ENCODE data around the gene TRIM54.

DNA sequence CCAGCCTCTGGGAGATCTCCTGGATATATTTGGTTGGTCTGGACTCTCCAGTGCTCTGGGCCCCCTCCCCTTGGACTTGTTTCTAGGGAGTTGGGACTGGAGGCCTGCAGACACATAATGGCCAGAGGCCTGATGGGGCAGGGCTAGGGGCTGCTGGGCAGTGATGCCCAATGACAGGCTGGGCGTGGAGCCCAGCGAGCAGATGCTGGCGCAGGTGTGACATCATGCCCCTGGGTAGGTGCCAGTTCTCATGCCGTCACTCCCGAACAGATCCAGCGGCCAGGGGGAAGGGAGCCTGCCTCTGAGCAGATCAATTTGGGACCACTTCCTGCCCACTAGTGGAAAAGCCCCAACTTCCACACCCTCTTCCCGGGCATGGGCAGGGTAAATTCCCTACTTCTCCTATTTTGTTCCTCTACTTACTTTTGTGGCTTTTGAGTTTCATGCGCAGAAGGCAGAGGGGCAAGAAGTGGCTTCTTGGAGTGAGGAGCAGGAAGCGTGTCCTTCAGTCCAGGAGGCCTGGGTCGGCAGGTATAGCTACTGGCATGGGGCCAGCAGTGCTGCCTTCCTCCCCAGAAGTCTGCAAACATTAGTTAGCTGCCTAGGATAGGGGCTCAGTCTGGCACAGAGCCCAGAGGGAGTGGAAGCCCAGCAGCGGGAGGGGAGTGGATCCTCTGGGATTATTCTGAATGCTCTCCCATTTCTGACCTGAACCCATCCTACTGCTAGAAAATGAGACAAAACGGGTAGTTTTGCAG is 34.6 kb downstream of the TRIM54 start:
- TF ChIP-seq, protein P1, sequence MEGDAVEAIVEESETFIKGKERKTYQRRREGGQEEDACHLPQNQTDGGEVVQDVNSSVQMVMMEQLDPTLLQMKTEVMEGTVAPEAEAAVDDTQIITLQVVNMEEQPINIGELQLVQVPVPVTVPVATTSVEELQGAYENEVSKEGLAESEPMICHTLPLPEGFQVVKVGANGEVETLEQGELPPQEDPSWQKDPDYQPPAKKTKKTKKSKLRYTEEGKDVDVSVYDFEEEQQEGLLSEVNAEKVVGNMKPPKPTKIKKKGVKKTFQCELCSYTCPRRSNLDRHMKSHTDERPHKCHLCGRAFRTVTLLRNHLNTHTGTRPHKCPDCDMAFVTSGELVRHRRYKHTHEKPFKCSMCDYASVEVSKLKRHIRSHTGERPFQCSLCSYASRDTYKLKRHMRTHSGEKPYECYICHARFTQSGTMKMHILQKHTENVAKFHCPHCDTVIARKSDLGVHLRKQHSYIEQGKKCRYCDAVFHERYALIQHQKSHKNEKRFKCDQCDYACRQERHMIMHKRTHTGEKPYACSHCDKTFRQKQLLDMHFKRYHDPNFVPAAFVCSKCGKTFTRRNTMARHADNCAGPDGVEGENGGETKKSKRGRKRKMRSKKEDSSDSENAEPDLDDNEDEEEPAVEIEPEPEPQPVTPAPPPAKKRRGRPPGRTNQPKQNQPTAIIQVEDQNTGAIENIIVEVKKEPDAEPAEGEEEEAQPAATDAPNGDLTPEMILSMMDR (conservative IDR thresholded peaks at IDR 0.05; ENCODE audit: low read length) = no peak
- TF ChIP-seq EZH2phosphoT487 (IDR thresholded peaks at IDR 0.05; ENCODE audit: borderline replicate concordance) = no peak
